GM21619 (cell line): ENCODE measurements around the gene SPDYE2B.
A peak's percentile ranks its signal among the peaks of the same experiment; 100 is the strongest.
"Not testable (repeated sequence)": the region's sequence is repeated elsewhere in the genome, so short reads cannot be mapped to it uniquely, and the experiment has no call there.

Experiments used
- ATAC-seq: cut with Tn5 transposase; IDR thresholded peaks from one replicate; pipeline ENCODE4 v1.9.1; 2021; ENCODE audit not compliant: unreplicated experiment

The SPDYE2B gene

GRCh38 chr7:102649924-102650323 lies at the start of gene SPDYE2B:
SPDYE2B (plus strand) TSS chr7:102650319; CDS start chr7:102652349, 2,030 bp downstream.
- not testable (repeated sequence) for ATAC-seq

- not testable (repeated sequence) for ATAC-seq
These were observed 47.8 kb upstream of the SPDYE2B start for GRCh38 chr7:102602317-102602716.

DNA sequence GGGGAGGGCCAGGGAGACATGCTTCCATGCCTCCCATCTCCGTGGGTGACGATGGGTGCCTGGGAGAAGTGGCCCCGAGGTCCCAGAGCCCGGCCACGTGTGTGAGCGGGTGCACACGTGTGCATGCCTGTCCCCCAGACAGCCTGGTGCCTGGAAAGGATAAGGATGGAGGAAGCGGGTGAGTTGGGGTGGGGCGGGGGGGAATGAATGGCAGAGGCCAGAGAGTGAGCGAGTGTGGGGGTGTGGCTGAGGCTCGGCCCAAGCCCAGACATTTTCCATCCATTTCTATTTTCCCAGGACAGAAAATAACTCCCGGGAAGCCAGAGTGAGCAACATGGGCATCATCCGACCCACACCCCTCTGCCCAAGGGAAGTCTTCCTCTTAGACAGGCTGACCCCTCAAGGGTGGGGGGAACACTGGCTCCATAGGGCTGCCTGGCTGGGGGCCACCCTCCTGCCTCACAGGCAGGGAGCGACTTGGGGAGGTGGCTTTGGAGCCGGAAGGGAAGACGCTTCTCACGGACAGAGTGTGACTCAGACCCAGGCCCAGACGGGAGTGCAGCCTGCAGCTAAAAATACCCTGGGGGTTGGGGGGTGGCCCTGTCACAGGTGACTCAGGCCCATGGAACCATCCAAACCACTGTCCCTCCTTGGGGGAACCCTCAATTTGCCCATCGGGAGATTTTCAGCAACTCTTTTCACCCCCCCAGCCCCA lies 45.5 kb upstream of the SPDYE2B start:
- ATAC-seq: not testable (repeated sequence)

GRCh38 chr7:102606848-102607247 lies 43.3 kb upstream of the SPDYE2B start:
- not testable (repeated sequence) for ATAC-seq

- not testable (repeated sequence) for ATAC-seq
These were observed 40.4 kb upstream of the SPDYE2B start for GRCh38 chr7:102609734-102610133.

- ATAC-seq: not testable (repeated sequence)
These were observed 39.7 kb upstream of the SPDYE2B start for GRCh38 chr7:102610441-102610840.

DNA sequence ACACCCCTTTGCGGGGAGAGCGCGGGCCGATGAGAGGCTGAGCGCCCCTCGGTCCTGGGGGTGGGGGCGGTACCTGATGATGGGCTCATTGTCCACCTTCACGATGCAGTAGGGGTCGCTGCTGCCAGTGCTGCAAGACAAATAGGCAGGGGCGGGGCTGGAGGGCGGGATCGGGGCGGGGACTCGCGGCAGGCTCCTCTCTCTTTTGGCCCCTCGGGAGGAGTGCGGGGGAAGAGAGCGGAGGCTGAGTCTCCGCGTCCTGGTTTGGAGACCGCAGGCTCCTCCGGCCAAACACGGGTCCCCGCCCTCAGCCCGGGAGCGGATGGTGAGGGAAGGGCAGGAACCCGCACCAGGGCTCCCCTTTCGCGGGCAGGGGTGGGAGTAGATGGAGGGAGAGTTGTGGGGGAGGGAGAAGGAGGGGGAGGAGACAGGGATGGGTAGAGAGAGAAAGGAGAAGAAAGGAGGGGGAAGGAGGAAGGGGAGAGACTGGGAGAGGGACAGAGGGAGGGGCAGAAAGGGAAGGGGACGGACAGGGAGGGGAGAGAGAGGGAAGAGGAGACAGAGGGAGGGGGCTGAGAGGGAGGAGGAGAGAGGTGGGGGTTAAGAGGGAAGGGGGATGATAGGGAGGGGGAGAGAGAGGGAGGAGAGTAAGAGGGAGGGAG lies 39.0 kb upstream of the SPDYE2B start:
- ATAC-seq: peak; percentile 27

- not testable (repeated sequence) for ATAC-seq
These were observed 38.3 kb upstream of the SPDYE2B start for GRCh38 chr7:102611675-102612325.

- peak; percentile 69 for ATAC-seq
These were observed 36.4 kb upstream of the SPDYE2B start for GRCh38 chr7:102613575-102614345.

DNA sequence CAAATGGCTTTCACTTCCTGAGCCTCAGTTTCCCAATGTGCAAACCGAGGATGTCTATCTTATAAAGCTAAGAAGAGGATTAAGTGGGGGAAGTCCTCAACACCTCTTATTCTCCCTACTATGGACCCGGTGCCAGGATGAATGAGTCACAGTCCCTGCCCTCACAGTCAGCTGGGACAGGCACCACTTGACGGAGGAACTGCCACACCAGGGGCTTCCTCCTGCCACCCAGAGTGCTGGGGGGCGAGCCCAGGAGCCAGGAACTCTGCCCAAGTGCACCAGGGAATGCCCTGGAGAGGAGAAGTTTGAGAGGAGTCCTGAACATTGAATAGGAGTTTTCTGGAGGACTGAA lies 35.8 kb upstream of the SPDYE2B start:
- ATAC-seq: peak; percentile 22

DNA sequence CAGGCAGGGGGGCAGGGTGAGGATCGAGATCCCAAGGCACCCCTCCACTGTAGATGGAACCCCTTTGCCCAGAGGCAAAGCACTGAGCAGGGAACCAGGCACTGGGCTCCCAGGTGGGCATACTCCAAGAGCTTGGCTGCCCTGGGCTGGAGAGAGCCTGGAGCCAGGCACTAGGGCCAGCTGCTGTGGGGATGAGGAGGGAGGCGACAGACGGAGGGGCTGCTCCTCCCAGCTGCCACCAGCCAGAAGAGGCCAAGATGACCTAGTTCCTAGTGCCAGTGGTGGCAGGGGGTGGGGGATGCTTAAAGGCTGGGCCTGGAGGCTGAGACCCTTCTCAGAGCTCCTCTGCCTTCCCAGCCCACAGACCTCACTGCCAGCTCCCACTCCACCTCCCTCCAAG lies 35.2 kb upstream of the SPDYE2B start:
- not testable (repeated sequence) for ATAC-seq

DNA sequence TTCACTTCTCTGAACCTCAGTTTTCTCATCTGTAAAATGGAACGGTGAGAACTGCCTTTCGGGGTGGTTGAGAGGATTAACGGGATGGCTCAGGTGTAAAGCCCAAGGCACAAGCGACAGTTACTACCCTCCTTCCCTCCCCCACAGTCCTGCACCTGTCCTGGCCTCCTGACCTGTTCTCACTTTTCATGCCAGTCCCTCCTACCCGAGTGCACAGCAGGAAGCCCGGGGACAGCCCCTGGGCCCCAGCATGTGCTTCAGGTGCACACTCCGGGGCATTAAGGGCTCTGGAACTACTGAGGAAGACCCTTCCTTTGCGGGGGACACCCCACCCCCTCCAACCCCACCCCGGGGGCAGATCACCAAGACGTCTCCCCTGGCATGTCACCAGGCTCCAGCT lies 34.2 kb upstream of the SPDYE2B start:
- ATAC-seq: not testable (repeated sequence)

DNA sequence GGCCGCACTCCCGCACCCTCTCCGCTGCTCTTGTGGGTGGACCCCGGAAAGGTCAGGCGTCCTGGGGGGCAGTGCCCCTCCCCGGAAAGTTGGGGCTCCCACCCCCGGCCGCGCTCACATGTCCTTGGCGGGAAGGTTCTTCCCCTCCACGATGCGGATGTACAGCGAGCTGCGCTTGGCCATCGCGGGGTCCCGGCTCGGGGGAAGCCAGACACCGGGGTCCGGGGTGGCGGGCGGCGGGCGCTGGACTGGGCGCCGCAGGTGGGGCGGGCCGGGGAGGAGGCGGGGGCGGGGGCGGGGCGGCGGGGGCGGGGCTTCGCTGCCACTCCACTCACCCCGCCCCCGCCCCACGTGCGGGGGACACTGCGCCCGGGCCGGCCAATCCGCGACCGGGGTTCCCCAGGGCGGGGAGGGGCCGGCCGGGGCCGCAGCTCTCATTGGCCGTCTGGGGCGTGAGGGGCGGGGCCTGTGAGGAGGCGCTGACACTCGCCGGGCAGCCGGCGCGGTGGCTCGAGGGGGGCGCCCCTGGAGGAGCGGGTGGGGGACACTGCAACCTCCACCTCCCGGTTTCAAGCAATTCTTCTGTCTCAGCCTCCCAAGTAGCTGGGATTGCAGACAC lies 33.5 kb upstream of the SPDYE2B start, which contains the start of gene RASA4:
Gene RASA4, minus strand, starts transcription at position 250 of the 619 bp plus-strand sequence. Its CDS starts 67 bp downstream, at position 183.
- peak; percentile 48 for ATAC-seq

DNA sequence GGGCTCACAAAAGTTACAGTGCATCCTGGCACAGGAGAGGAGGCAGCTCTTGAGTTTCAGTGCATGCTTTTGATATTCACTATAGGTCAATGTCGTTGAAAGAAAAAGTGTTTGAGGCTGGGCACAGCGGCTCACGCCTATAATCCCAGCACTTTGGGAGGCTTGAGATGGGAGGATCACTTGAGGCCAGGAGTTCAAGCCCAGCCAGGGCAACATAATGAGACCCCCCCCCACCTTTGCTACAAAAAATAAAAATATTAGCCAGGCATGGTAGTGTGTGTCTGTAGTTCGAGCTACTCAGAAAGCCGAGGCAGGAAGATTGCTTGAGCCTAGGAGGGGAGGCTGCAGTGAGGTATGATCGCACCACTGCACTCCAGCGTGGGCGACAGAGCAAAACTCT lies 32.0 kb upstream of the SPDYE2B start:
- ATAC-seq: not testable (repeated sequence)

GRCh38 chr7:102627271-102627904 lies 22.7 kb upstream of the SPDYE2B start:
- ATAC-seq: not testable (repeated sequence)

- ATAC-seq: not testable (repeated sequence)
These were observed 19.5 kb upstream of the SPDYE2B start for GRCh38 chr7:102630622-102631021.

GRCh38 chr7:102634299-102634698 lies 15.8 kb upstream of the SPDYE2B start:
- ATAC-seq: not testable (repeated sequence)

DNA sequence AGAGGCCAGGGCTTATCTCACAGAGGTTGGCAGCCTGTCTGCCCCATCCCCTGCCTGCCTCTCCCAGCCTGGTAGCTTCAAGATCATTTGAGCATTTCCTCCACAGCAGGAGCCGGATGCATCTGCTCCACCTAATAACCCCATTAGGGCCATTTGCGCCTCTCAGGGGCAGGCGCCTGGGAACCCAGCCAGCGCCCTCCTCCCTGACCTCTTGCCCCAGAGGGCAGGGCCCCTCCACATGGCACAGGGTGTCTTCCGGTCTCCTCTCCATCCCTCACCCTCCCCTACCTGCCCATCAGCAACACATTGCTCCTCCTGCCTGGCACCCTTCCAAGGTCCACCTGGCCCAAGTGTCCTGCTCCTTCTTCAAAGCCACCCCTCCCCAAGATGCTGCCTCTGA lies 14.8 kb upstream of the SPDYE2B start:
- ATAC-seq: not testable (repeated sequence)

DNA sequence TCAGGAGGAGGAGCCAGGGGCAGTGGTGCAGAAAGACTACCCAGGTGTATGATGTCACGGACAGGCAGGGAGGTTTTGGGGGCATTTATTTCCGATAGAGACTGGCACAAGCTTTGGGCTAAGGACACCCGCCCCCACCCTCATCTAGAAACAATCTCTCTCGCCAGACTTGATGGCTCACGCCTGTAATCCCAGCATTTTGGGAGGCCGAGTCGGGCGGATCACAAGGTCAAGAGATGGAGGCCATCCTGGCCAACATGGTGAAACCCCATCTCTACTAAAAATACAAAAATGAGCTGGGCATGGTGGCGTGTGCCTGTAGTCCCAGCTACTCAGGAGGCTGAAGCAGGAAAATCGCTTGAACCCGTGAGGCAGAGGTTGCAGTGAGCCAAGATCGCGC lies 13.2 kb upstream of the SPDYE2B start:
- ATAC-seq: not testable (repeated sequence)

GRCh38 chr7:102638848-102639247 lies 11.3 kb upstream of the SPDYE2B start:
- not testable (repeated sequence) for ATAC-seq
